H1 (cell line): ENCODE measurements around the gene GOLGA1. TPM values are rescaled to one million over a fixed set of nuclear protein-coding genes. Genes with fewer than 3 reads are reported as not detected.

Experiments used
- CTCF ChIA-PET: fragments of 300-600 bp; sonication (Branson Sonifier 250); formaldehyde crosslinking; loops from one replicate; lab custom pipeline; 2021; ENCODE audit not compliant: partially characterized antibody; lab: Charles Lee
- POLR2A ChIA-PET: fragments of 300-600 bp; sonication (Branson Sonifier 250); formaldehyde crosslinking; loops from one replicate; lab custom pipeline; 2021; ENCODE audit warnings: inconsistent platforms; ENCODE audit not compliant: partially characterized antibody; lab: Charles Lee
- DNase-seq, 2 experiments: peaks; one replicate each; pipeline versions ENCODE4 v3.0.0 to v3.0.0-alpha.2; 2010 to 2022; ENCODE audit warnings: low spot score in 2 of 2, low read depth in 1 of 2, mixed read lengths in 1 of 2
- FAIRE-seq: peaks from 2 replicates; lab custom pipeline; 2011; peaks lifted over from hg19 to GRCh38; lab: Jason Lieb, UNC
- H2AFZ ChIP-seq: 2 replicates; pipeline ENCODE4 v1.8.1; 2012; ENCODE audit warnings: low read length, inconsistent platforms
- H2AK5ac ChIP-seq: 2 replicates; pipeline ENCODE4 v1.6.1; 2013; ENCODE audit warnings: low read depth, low read length
- H2BK120ac ChIP-seq: replicated peaks from 2 replicates; pipeline ENCODE3; 2013; ENCODE audit warnings: low read depth, low read length, inconsistent platforms
- H2BK12ac ChIP-seq: 2 replicates; pipeline ENCODE4 v1.6.1; 2013; ENCODE audit warnings: low read depth, low read length
- H2BK15ac ChIP-seq: 2 replicates; pipeline ENCODE4 v1.6.1; 2013; ENCODE audit warnings: low read length
- H2BK20ac ChIP-seq: 2 replicates; pipeline ENCODE4 v1.6.1; 2013; ENCODE audit warnings: low read length
- H2BK5ac ChIP-seq: 2 replicates; pipeline ENCODE4 v1.6.1; 2013; ENCODE audit warnings: low read depth, low read length
- H3K14ac ChIP-seq: 2 replicates; pipeline ENCODE4 v1.6.1; 2013; ENCODE audit warnings: inconsistent platforms; ENCODE audit not compliant: insufficient read length
- H3K18ac ChIP-seq: 2 replicates; pipeline ENCODE4 v1.6.1; 2013; ENCODE audit warnings: low read length; ENCODE audit errors: extremely low read depth
- H3K23ac ChIP-seq: 2 replicates; pipeline ENCODE4 v1.6.1; 2013; ENCODE audit warnings: inconsistent platforms; ENCODE audit not compliant: insufficient read length
- H3K23me2 ChIP-seq: 2 replicates; pipeline ENCODE4 v1.6.1; 2013; ENCODE audit warnings: low read depth, low read length
- H3K27ac ChIP-seq: 2 replicates; pipeline ENCODE4 v1.6.1; 2011; ENCODE audit warnings: low read depth, low read length, inconsistent platforms
- H3K27me3 ChIP-seq, 4 experiments: replicated peaks in 1 of 4; 1 replicate in 1 of 4; 2 replicates in 3 of 4; pipeline versions ENCODE4 v1.6.1 to v1.8.1; 2011 to 2013; ENCODE audit warnings: low read length in 3 of 4, mild to moderate bottlenecking in 3 of 4, inconsistent platforms in 2 of 4, mixed read lengths in 2 of 4, moderate library complexity in 1 of 4; ENCODE audit not compliant: control insufficient read depth in 3 of 4, insufficient read depth in 3 of 4; ENCODE audit errors: extremely low read depth in 1 of 4
- H3K36me3 ChIP-seq, 4 experiments: 2 replicates each; pipeline versions ENCODE4 v1.6.1 to v1.8.1; 2011 to 2013; ENCODE audit warnings: mild to moderate bottlenecking in 4 of 4, low read length in 3 of 4, moderate library complexity in 2 of 4, control low read depth in 1 of 4, inconsistent platforms in 1 of 4; ENCODE audit not compliant: insufficient read depth in 4 of 4, control insufficient read depth in 2 of 4
- H3K4ac ChIP-seq: replicated peaks from 2 replicates; pipeline ENCODE3; 2013; ENCODE audit warnings: low read length, low read depth, mixed read lengths, inconsistent platforms; ENCODE audit not compliant: insufficient read length
- H3K4me1 ChIP-seq, 4 experiments: replicated peaks in 1 of 4; 1 replicate in 1 of 4; 2 replicates in 3 of 4; pipeline versions ENCODE4 v1.6.1 to v1.8.1; 2011 to 2013; ENCODE audit warnings: low read length in 3 of 4, inconsistent platforms in 2 of 4, mixed read lengths in 1 of 4; ENCODE audit not compliant: insufficient read depth in 4 of 4, control insufficient read depth in 3 of 4
- H3K4me2 ChIP-seq, 2 experiments: 2 replicates each; pipeline versions ENCODE4 v1.6.1 to v1.8.1; 2011 to 2013; ENCODE audit warnings: low read depth in 2 of 2, low read length in 2 of 2, control low read depth in 1 of 2, inconsistent platforms in 1 of 2, mild to moderate bottlenecking in 1 of 2; ENCODE audit not compliant: insufficient read depth in 1 of 2
- H3K4me3 ChIP-seq, 4 experiments: fragments of 200-600, 300-600 bp in 1 of 4; sonication (generic), shearing (Covaris generic), sonication (Bioruptor Twin) in 1 of 4; 2 replicates each; pipeline versions ENCODE4 v1.5.1 to v1.8.1; 2011 to 2016; ENCODE audit warnings: low read length in 4 of 4, low read depth in 3 of 4, control low read depth in 2 of 4, inconsistent platforms in 2 of 4, mild to moderate bottlenecking in 2 of 4, mixed read lengths in 1 of 4, moderate library complexity in 1 of 4; ENCODE audit not compliant: insufficient read depth in 2 of 4; ENCODE audit errors: extremely low read depth in 1 of 4
- H3K56ac ChIP-seq: replicated peaks from 2 replicates; pipeline ENCODE3; 2013; ENCODE audit warnings: low read depth, mild to moderate bottlenecking, mixed read lengths, low read length, inconsistent platforms; ENCODE audit not compliant: insufficient read length
- H3K79me1 ChIP-seq: 2 replicates; pipeline ENCODE4 v1.6.1; 2013; ENCODE audit warnings: low read depth, low read length, control low read depth
- H3K79me2 ChIP-seq, 2 experiments: 2 replicates each; pipeline versions ENCODE4 v1.6.1 to v1.8.1; 2012 to 2013; ENCODE audit warnings: low read length in 2 of 2, mild to moderate bottlenecking in 2 of 2, inconsistent platforms in 1 of 2; ENCODE audit not compliant: insufficient read depth in 2 of 2, control insufficient read depth in 1 of 2
- H3K9ac ChIP-seq, 4 experiments: replicated peaks in 1 of 4; 1 replicate in 1 of 4; 2 replicates in 3 of 4; pipeline versions ENCODE4 v1.6.1 to v1.8.1; 2011 to 2013; ENCODE audit warnings: low read depth in 3 of 4, low read length in 3 of 4, control low read depth in 2 of 4, mild to moderate bottlenecking in 2 of 4, moderate library complexity in 2 of 4, inconsistent platforms in 1 of 4; ENCODE audit errors: extremely low read depth in 1 of 4
- H3K9me3 ChIP-seq, 2 experiments: 2 replicates each; pipeline versions ENCODE4 v1.6.1 to v1.8.1; 2012 to 2013; ENCODE audit warnings: mild to moderate bottlenecking in 2 of 2, moderate library complexity in 2 of 2, control low read depth in 1 of 2, inconsistent platforms in 1 of 2, low read depth in 1 of 2, low read length in 1 of 2, mixed read lengths in 1 of 2; ENCODE audit not compliant: insufficient read depth in 2 of 2
- H4K20me1 ChIP-seq, 2 experiments: replicated peaks in 1 of 2; 2 replicates each; pipeline versions ENCODE3 to v1.8.1; 2011 to 2013; ENCODE audit warnings: inconsistent platforms in 2 of 2, low read length in 2 of 2, mild to moderate bottlenecking in 1 of 2; ENCODE audit not compliant: insufficient read depth in 2 of 2, control insufficient read depth in 1 of 2
- H4K5ac ChIP-seq: 2 replicates; pipeline ENCODE4 v1.6.1; 2013; ENCODE audit warnings: low read length, low read depth, mixed read lengths, inconsistent platforms; ENCODE audit not compliant: insufficient read length
- H4K8ac ChIP-seq: 2 replicates; pipeline ENCODE4 v1.8.0; 2013; ENCODE audit warnings: mild to moderate bottlenecking, moderate library complexity, low read length, inconsistent platforms; ENCODE audit not compliant: insufficient read depth; ENCODE audit errors: extremely low read depth
- H4K91ac ChIP-seq: replicated peaks from 2 replicates; pipeline ENCODE3; 2013; ENCODE audit warnings: low read length, mixed read lengths, inconsistent platforms; ENCODE audit not compliant: insufficient read length
- ASH2L ChIP-seq: fragments of 200-600, 300-600 bp; sonication (generic); IDR thresholded peaks from one replicate; pipeline ENCODE4 v1.7.1; 2017; ENCODE audit warnings: low read length
- CEBPB ChIP-seq: IDR thresholded peaks from 2 replicates; pipeline ENCODE4 v1.6.1; 2012; ENCODE audit warnings: low read depth, low read length
- EGR1 ChIP-seq: IDR thresholded peaks from 2 replicates; pipeline ENCODE4 v1.6.1; 2011; ENCODE audit warnings: low read depth, low read length, borderline replicate concordance
- HDAC6 ChIP-seq: IDR thresholded peaks from one replicate; pipeline ENCODE4 v1.7.1; 2012; ENCODE audit warnings: low read depth, mild to moderate bottlenecking, inconsistent platforms, low read length, moderate library complexity
- PHF8 ChIP-seq: fragments of 200-600 bp; sonication (generic); conservative IDR thresholded peaks from 2 replicates; pipeline ENCODE4 v1.7.1; 2012; ENCODE audit warnings: low read depth, mild to moderate bottlenecking, inconsistent platforms, low read length, moderate library complexity
- POU5F1 ChIP-seq: IDR thresholded peaks from 2 replicates; pipeline ENCODE4 v1.6.1; 2011; ENCODE audit warnings: low read depth, mild to moderate bottlenecking, low read length, moderate library complexity
- TBP ChIP-seq: IDR thresholded peaks from 2 replicates; pipeline ENCODE4 v1.6.1; 2011; ENCODE audit warnings: low read depth, low read length, improper control_type of control experiment
- TEAD4 ChIP-seq: IDR thresholded peaks from 2 replicates; pipeline ENCODE4 v1.6.1; 2012; ENCODE audit warnings: low read depth, low read length, inconsistent platforms, mixed read lengths
- WGBS, 2 experiments: shearing (Covaris generic) in 1 of 2; methylation state at CpG; one replicate each; pipeline versions ENCODE4 v1.1.6 to v1.1.7; 2013 to 2015; ENCODE audit warnings: low lambda C conversion rate in 2 of 2, mixed read lengths in 2 of 2, inconsistent platforms in 1 of 2, low coverage in 1 of 2, missing lambda C conversion rate in 1 of 2; ENCODE audit not compliant: insufficient replicate concordance in 2 of 2, insufficient coverage in 1 of 2, insufficient read length in 1 of 2; ENCODE audit errors: extremely low coverage in 1 of 2, missing lambda C conversion rate in 1 of 2; 5-methylcytosine and 5-hydroxymethylcytosine counted together
- polyA plus RNA-seq, 7 experiments: library from polyadenylated mRNA; depleted of rRNA in 3 of 7; stranded (reverse) in 5 of 7; unstranded in 2 of 7; fragments of >200 nt in 5 of 7; fragments of 200-250 nt in 2 of 7; gene quantifications; 1 replicate in 5 of 7; 2 replicates in 1 of 7; 4 replicates in 1 of 7; pipeline versions ENCODE4 v1.2.1 to v1.2.3, GENCODE V29; 2011 to 2013; ENCODE audit warnings: missing spikeins in 2 of 7, mixed read lengths in 2 of 7
- total RNA-seq: library from RNA; stranded (reverse); fragmentation: NEBNext Ultra II Directional; extraction: Animal tissue kit (Norgen Biotek cat#: 25700); gene quantifications from 2 replicates; pipeline ENCODE4 v1.2.1, GENCODE V29; 2021
- TF ChIP-seq, protein P1 (sequence below): IDR thresholded peaks from 2 replicates; pipeline ENCODE4 v1.6.1; 2012; ENCODE audit warnings: inconsistent platforms

GOLGA1 gene
- total and polyA plus RNA-seq, 2 of the 8 experiments (the other 6 are each of a cell fraction or from before 2014, with no cell fraction given), result 4.8 to 6.5 TPM

DNA sequence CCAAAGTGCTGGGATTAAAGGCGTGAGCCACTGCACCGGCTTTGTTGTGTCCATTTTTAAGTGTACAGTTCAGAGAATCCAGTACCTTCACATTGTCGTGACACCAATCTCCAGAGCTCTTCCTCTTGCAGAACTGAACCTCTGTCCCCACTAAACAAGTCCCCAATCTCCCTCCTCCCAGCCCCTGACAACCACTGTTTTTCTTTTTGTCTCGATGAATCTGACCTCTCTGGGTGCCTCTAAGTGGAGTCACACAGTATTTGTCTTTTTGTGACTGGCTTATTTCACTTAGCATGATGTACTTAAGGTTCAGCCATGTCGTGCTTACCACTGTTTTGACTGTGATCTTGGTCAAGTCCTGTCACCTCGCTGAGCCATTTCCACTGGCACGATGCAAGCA, 86.1 kb downstream of the GOLGA1 start:
- Histone ChIP-seq H3K18ac (no peak overlapping the region), H3K9me3 (no peaks in the 10 kb centered on the region), H4K5ac (no peak overlapping the region), H2AFZ (no peak overlapping the region), H3K27me3 (no peaks in the 10 kb centered on the region), H3K23ac (no peak overlapping the region), H3K4ac (no peak overlapping the region), H3K4me3 (no peak overlapping the region), H2BK12ac (no peak overlapping the region), H3K23me2 (no peaks in the 10 kb centered on the region; the same call in 1 of the 2 replicates), H3K27ac (no peak overlapping the region), H3K4me2 (no peak overlapping the region), H2BK20ac (no peak overlapping the region), H2BK15ac (no peak overlapping the region), H3K4me1 (peaks cover 0 to 5% (median 2%) of the 10 kb centered on the region in 4 experiments; a peak in 1 of 7 replicates), H3K56ac (no peak overlapping the region), H4K20me1 (peaks cover 28 to 35% of the 10 kb centered on the region in 2 experiments), H4K8ac (no peak overlapping the region), H3K9ac (no peak overlapping the region), H2BK5ac (no peak overlapping the region), H3K79me1 (peaks cover 1% of the 10 kb centered on the region), H3K36me3 (peaks cover 27 to 33% (median 28%) of the 10 kb centered on the region in 4 experiments), H4K91ac (no peak overlapping the region), H3K79me2 (peaks cover 0 to 14% of the 10 kb centered on the region in 2 experiments; a peak in 2 of 4 replicates), H3K14ac (no peak overlapping the region), H2BK120ac (no peak overlapping the region), H2AK5ac (no peak overlapping the region)
- DNase-seq, result no peak
- POLR2A ChIA-PET, result interaction anchor here (0.6 to 25.5 kb wide), 5 partner anchors 25 to 80 kb away, joined by 3 to 573 read pairs (median 3); partner anchors contain the start of genes NR6A1 and OLFML2A
- TF ChIP-seq ASH2L (no peak), POU5F1 (no peak), PHF8 (no peak), EGR1 (no peak), HDAC6 (no peak), TBP (no peak), CEBPB (no peak), TEAD4 (no peak)
- TF ChIP-seq, protein P1, sequence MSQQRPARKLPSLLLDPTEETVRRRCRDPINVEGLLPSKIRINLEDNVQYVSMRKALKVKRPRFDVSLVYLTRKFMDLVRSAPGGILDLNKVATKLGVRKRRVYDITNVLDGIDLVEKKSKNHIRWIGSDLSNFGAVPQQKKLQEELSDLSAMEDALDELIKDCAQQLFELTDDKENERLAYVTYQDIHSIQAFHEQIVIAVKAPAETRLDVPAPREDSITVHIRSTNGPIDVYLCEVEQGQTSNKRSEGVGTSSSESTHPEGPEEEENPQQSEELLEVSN, result no peak
- WGBS, 2 experiments, result 83% methylated on average over 7 of the region's 7 CpGs; no CpG with 5 or more reads in 1 of the 2 experiments
- CTCF ChIA-PET, result interaction anchor here (0.6 to 42.1 kb wide), 12 partner anchors 17 to 440 kb away, joined by 3 to 1529 read pairs (median 12); partner anchors contain the start of genes NR6A1, OLFML2A and PSMB7
- FAIRE-seq, result no peak
